A549 (cell line): ENCODE measurements around the gene CD37.

ENCODE experiments used
- TP53 ChIP-seq: fragments of 250-450 bp; sonication (Bioruptor Pico); IDR thresholded peaks from 2 replicates; pipeline ENCODE4 v1.5.0; 2021; ENCODE audit warnings: mild to moderate bottlenecking, moderate library complexity
- TF ChIP-seq, protein P1 (sequence below): fragments of >200 bp; sonication (Bioruptor Twin); formaldehyde crosslinking; IDR thresholded peaks from 3 replicates; pipeline ENCODE4 v1.5.1; 2016

DNA sequence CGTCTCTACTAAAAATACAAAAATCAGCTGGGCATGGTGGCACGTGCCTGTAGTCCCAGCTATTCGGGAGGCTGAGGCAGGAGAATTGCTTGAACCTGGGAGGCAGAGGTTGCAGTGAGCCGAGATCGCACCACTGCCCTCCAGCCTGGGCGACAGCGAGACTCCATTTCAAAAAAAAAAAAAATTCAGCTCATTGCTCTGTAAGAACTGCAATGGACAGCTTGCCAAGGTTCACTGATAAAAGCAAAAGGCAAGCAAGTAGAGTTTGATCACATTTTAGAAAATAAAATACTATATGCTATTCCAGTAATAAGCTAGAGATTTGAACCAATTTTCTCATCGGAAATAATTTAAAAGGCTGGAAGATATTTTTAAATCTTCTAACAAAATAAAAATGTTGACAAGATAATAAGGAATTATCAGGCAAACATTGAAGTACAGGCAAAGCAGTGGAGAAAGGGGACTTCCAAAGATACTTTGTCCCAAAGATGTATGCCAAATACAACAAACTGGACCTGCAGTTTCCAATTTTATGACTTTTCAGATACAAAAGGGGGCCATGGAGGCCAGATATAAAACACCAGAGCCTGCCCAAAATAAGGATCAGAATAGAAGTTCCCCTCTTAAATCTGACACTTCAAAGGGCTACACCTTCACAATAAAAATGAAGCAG is 39.9 kb upstream of the CD37 start:
- TF ChIP-seq TP53 (CRISPR knock-in tag): no peak
- TF ChIP-seq, protein P1, sequence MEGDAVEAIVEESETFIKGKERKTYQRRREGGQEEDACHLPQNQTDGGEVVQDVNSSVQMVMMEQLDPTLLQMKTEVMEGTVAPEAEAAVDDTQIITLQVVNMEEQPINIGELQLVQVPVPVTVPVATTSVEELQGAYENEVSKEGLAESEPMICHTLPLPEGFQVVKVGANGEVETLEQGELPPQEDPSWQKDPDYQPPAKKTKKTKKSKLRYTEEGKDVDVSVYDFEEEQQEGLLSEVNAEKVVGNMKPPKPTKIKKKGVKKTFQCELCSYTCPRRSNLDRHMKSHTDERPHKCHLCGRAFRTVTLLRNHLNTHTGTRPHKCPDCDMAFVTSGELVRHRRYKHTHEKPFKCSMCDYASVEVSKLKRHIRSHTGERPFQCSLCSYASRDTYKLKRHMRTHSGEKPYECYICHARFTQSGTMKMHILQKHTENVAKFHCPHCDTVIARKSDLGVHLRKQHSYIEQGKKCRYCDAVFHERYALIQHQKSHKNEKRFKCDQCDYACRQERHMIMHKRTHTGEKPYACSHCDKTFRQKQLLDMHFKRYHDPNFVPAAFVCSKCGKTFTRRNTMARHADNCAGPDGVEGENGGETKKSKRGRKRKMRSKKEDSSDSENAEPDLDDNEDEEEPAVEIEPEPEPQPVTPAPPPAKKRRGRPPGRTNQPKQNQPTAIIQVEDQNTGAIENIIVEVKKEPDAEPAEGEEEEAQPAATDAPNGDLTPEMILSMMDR: no peak
